ENCODE results near the gene RCAN3. TPM values are rescaled to one million over a fixed set of nuclear protein-coding genes. Genes with fewer than 3 reads are reported as not detected.
"Not testable (repeated sequence)": the region's sequence is repeated elsewhere in the genome, so short reads cannot be mapped to it uniquely, and the experiment has no call there.

The RCAN3 gene
- total RNA-seq, 6 experiments from 2014 or later, result 11.9 to 14.5 (median 12.9) TPM

DNA sequence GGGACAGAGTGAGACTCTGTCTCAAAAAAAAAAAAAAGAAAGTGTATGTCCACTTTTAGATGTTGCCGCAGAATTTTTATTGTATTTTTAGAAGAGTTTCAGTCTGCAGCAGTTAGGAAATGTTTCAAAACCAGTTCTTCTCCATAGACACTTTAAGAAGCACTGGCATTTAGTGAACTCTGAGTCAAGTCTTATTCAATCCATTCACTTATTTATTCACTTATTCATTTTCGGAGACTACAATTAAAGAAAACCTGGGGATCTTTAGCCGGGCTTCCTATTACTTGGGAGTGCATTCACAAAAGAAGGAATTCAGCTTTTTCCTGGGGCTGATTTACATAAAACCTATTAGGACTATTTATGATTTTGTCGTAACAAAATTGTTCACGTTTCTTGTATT, 12.3 kb downstream of the RCAN3 start:
- peaks cover 9% of the 10 kb centered on the region for H3K36me3 Mint-ChIP-seq (ENCODE audit: low read depth)
- peaks cover 17% of the 10 kb centered on the region for H3K4me1 Mint-ChIP-seq (ENCODE audit: low read depth)
- H3K9me3 Mint-ChIP-seq, result no peaks in the 10 kb centered on the region
- TF ChIP-seq, protein P1, sequence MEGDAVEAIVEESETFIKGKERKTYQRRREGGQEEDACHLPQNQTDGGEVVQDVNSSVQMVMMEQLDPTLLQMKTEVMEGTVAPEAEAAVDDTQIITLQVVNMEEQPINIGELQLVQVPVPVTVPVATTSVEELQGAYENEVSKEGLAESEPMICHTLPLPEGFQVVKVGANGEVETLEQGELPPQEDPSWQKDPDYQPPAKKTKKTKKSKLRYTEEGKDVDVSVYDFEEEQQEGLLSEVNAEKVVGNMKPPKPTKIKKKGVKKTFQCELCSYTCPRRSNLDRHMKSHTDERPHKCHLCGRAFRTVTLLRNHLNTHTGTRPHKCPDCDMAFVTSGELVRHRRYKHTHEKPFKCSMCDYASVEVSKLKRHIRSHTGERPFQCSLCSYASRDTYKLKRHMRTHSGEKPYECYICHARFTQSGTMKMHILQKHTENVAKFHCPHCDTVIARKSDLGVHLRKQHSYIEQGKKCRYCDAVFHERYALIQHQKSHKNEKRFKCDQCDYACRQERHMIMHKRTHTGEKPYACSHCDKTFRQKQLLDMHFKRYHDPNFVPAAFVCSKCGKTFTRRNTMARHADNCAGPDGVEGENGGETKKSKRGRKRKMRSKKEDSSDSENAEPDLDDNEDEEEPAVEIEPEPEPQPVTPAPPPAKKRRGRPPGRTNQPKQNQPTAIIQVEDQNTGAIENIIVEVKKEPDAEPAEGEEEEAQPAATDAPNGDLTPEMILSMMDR (IDR thresholded peaks at IDR 0.05), result no peak
- no peak for DNase-seq
- no peak overlapping the region for H3K4me3 Mint-ChIP-seq
- peak overlapping the region; percentile 74; the same call in 1 of the 2 replicates for H3K27ac Mint-ChIP-seq
- H3K27me3 Mint-ChIP-seq (ENCODE audit: insufficient read depth), result no peaks in the 10 kb centered on the region; the same call in 1 of the 2 replicates

DNA sequence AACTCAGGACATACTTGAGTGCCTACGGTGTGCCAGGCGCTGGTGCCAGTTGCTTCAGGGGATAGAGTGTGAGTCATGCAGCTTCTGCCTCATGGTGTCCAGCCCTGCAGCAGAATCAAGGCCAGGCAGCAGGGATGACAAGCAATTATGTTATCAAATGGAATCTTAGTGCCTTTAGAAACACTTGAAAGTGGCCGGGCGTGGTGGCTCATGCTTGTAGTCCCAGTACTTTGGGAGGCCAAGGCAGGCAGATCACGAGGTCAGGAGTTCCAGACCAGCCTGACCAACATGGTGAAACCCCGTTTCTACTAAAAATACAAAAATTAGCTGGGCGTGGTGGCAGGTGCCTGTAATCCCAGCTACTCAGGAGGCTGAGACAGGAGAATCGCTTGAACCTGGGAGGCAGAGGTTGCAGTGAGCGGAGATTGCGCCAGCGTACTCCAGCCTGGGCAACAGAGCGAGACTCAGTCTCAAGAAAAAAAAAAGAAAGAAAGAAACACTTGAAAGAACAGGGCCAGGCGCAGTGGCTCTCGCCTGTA, 13.1 kb downstream of the RCAN3 start:
- H3K27me3 Mint-ChIP-seq (ENCODE audit: insufficient read depth); H3K9me3 Mint-ChIP-seq: not testable (repeated sequence)
- peak overlapping the region; percentile 74 for H3K27ac Mint-ChIP-seq
- H3K36me3 Mint-ChIP-seq (ENCODE audit: low read depth), result peaks cover 14% of the 10 kb centered on the region
- peaks cover 17% of the 10 kb centered on the region for H3K4me1 Mint-ChIP-seq (ENCODE audit: low read depth)
- peak overlapping the region; percentile 40; the same call in 1 of the 2 replicates for H3K4me3 Mint-ChIP-seq
- DNase-seq, result peak; percentile 85

DNA sequence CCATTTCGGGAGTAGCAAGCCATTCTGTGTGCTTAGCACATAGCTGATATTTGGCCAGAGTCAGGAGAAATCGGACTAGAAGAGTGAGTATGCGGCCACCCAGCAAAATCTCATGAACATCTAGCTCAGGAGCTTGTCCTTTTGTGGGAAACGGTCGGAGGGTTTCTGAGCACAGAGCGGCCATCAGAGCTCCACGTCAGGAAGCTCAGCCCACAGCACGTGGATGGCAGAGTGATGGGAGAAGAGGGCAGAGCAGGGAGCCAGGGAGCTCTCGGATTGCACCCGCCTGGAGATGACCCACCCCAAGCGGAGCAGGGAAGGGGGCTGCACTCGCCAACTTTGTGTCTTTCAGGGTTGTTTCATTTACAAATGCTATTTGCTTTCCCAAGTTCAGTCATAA, 13.9 kb downstream of the RCAN3 start:
- Mint-ChIP-seq H3K27ac (no peak overlapping the region), H3K36me3 (ENCODE audit: low read depth) (peaks cover 13% of the 10 kb centered on the region), H3K27me3 (ENCODE audit: insufficient read depth) (no peaks in the 10 kb centered on the region; the same call in 1 of the 2 replicates), H3K4me1 (ENCODE audit: low read depth) (peaks cover 17% of the 10 kb centered on the region), H3K4me3 (no peak overlapping the region), H3K9me3 (no peaks in the 10 kb centered on the region)
- TF ChIP-seq, protein P1 (IDR thresholded peaks at IDR 0.05), result no peak
- DNase-seq, result no peak

DNA sequence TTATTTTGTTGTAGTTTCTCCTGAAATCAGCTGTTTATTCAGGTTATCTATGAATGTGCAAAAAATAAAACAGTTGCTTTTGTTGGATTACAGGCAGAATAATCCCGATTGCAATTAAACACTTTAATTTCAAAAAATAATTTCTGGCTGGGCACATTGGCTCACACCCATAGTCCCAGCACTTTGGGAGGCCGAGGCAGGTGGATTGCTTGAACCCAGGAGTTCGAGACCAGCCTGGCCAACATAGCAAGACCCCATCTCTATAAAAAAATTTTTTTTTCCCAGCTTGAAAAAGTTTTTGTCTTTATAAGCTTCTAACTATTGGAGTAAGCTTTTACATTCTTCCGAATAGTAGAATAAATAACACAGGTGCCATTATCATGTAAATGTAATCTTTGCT, 15.3 kb downstream of the RCAN3 start:
- H3K27me3 Mint-ChIP-seq (ENCODE audit: insufficient read depth), result peaks cover 2% of the 10 kb centered on the region; the same call in 1 of the 2 replicates
- peaks cover 10% of the 10 kb centered on the region for H3K36me3 Mint-ChIP-seq (ENCODE audit: low read depth)
- DNase-seq, result no peak
- H3K4me3 Mint-ChIP-seq, result no peak overlapping the region
- H3K4me1 Mint-ChIP-seq (ENCODE audit: low read depth), result peaks cover 17% of the 10 kb centered on the region
- TF ChIP-seq, protein P1 (IDR thresholded peaks at IDR 0.05), result no peak
- no peak overlapping the region for H3K27ac Mint-ChIP-seq
- H3K9me3 Mint-ChIP-seq, result no peaks in the 10 kb centered on the region

DNA sequence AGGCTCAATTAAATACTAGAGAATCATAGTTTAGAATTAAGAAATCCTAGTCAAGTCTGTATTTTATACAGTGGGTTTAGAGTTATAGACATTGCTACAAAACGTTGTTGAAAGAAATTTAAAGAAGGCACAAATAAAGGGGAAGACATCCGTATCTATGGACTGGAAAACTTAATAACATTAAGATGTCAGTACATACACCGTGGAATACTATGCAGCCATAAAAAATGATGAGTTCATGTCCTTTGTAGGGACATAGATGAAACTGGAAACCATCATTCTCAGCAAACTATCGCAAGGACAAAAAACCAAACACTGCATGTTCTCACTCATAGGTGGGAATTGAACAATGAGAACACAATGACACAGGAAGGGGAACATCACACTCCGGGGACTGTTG, 17.6 kb downstream of the RCAN3 start:
- H3K27me3 Mint-ChIP-seq (ENCODE audit: insufficient read depth), result not testable (repeated sequence)

DNA sequence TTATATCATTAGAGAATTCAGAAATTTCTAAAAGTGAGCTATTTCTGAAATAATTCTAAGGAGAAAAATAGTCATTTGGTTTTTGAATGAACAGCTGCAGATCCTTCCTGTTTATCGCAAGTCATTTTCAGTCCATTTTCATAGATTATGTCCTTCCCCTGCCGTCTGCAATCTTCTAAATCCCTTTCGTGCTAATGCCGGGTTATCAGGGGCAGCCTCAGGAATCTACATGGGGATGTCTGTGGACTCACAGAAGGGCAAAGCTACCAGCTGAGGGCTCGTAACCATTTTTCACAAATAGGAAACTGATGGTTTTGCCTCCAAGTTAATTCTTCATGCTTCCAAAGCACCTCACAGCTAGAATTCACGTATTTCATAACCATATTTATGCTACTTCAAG, 23.0 kb downstream of the RCAN3 start:
- Mint-ChIP-seq H3K9me3 (no peaks in the 10 kb centered on the region), H3K4me3 (no peak overlapping the region), H3K27ac (no peak overlapping the region), H3K4me1 (ENCODE audit: low read depth) (no peaks in the 10 kb centered on the region), H3K27me3 (ENCODE audit: insufficient read depth) (0 out of 2 replicates have a peak, but pooled peaks cover 2% of the 10 kb centered on the region), H3K36me3 (ENCODE audit: low read depth) (no peaks in the 10 kb centered on the region)
- DNase-seq, result no peak
- TF ChIP-seq, protein P1 (IDR thresholded peaks at IDR 0.05), result no peak

More for the DNA sequence above, 17.6 kb downstream of the RCAN3 start:
- peaks cover 13% of the 10 kb centered on the region for H3K4me1 Mint-ChIP-seq (ENCODE audit: low read depth)
- H3K36me3 Mint-ChIP-seq (ENCODE audit: low read depth); H3K4me3 Mint-ChIP-seq; DNase-seq; H3K9me3 Mint-ChIP-seq; H3K27ac Mint-ChIP-seq: not testable (repeated sequence)

Data from HFFc6 (cell line).